NK-92 treated with Interleukin-12 subunit alpha and Interleukin-12 subunit beta, amount 100 ng/mL, for 24 hours (cell line): ENCODE results near the gene NOPCHAP1.
"Not testable (repeated sequence)": the region's sequence is repeated elsewhere in the genome, so short reads cannot be mapped to it uniquely, and the experiment has no call there.

ENCODE experiments used
- DNase-seq: peaks from one replicate; lab custom pipeline; 2025; lab: John Stamatoyannopoulos, UW

Gene NOPCHAP1, protein sequence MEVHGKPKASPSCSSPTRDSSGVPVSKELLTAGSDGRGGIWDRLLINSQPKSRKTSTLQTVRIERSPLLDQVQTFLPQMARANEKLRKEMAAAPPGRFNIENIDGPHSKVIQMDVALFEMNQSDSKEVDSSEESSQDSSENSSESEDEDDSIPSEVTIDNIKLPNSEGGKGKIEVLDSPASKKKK

DNA sequence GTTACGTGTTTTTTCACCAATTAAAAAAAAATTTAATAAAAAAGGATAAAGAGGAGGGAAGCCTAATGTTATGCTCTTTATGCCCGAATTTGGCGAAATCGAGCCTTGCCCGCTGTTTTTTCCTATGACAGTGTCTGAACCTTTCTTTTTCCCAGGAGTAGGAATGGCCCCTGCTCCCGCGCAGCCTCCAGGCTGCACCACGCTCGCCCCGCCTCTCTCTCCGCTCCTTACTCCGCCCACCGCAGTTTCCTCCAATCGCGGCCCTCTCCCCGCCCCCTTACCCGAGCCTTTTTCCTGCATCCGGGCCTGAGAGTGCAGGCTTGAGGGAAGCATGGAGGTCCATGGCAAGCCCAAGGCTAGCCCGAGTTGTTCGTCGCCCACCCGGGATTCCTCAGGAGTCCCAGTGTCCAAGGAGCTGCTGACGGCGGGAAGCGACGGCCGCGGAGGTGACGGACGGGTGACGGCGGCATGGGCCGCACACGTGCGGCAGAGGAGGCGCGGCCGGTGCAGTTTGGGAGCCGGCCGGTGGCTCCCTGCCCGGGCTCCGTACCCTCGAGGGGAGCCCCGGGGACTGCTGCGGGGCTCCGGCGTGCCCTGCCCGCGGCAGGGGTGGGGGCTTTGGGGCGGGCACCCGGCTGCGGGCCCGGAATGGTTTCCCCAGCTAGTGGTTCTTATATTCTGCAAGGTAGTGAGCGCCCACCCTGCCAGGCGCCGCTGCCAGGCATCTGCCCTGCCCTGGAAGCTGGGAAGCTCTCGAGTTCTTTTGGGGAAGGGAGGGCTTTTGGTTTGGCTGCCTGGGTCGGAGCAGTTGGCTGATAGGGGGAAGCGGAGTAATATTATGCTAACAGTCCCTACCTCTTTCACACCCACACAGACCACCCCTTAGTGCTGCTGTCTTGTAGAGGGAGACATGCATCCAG lies at the start of gene NOPCHAP1:
Gene NOPCHAP1 (plus strand): TSS at position 295 of the 920 bp plus-strand sequence. CDS start 37 bp downstream, at position 332.
- peak; percentile 72 for DNase-seq

- DNase-seq, result no peak
Observed at GRCh38 chr12:104938371-104938770, 47.7 kb upstream of the NOPCHAP1 start.

GRCh38 chr12:104939089-104939488 lies 47.0 kb upstream of the NOPCHAP1 start:
- DNase-seq, result no peak

DNA sequence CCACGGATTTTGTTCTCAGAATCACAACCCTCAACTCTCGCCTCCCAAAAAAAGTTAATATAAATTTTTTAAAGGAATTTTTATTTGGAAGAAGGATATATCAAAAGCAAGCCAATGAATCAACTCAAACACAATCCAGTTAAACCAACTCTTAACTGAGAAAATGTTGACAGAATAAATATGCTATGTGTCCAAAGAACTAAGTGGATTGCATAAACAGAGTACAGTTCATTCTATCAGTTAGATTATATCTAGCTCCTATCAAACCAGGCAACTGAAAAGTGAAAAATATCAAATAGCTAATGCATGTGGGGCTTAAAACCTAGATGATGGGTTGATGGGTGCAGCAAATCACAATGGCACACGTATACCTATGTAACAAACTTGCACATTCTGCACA lies 44.7 kb upstream of the NOPCHAP1 start:
- DNase-seq, result no peak

- no peak for DNase-seq
Observed at GRCh38 chr12:104942075-104942474, 44.0 kb upstream of the NOPCHAP1 start.

DNA sequence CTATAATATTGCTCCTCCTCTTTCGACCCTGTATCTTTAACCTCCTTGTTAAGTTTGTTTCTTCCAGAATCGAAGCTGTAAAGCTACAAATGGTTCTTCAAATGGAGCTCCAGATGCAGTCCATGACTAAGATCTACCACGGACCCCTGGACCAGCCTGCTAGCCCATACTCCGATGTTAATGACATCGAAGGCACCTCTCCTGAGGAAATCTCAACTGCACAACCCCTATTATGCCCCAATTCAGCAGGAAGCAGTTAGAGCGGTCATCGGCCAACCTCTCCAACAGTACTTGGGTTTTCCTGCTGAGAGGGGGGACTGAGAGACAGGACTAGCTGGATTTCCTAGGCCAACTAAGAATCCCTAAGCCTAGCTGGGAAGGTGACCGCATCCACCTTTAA lies 42.7 kb upstream of the NOPCHAP1 start:
- DNase-seq, result not testable (repeated sequence)

DNA sequence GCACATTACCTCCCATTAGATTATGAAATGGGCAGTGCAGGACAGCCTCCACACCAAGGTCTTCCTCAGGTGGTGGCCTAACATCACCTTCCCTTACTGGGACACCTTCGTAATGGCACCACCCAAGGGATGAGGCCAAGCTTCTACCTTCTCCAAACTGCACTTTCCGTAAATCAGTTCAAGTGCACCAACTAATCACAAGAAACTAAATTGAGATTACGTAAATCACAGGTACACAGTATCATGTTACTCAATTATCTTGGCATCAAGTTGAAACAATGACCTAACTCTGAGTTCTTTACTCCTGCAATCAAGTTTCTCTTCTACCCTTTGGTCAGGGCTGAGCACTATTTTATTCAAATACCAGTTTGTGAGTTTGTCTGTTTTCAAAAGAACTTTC lies 41.9 kb upstream of the NOPCHAP1 start:
- DNase-seq, result no peak

DNA sequence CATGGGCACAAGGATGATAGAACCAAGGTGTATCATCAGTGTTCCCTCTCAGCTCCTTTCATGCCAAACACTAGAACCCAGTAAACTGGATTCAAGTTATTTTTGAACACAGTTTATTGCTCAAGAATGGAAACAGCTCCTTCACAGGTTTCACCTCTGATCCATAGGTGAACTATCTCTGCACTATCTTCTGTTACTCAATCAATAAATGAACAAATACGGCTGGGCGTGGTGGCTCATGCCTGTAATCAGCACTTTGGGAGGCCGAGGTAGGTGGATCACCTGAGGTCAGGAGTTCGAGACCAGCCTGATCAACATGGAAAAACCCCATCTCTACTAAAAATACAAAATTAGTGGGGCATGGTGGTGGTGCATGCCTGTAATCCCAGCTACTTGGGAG lies 37.4 kb upstream of the NOPCHAP1 start:
- DNase-seq, result not testable (repeated sequence)

DNA sequence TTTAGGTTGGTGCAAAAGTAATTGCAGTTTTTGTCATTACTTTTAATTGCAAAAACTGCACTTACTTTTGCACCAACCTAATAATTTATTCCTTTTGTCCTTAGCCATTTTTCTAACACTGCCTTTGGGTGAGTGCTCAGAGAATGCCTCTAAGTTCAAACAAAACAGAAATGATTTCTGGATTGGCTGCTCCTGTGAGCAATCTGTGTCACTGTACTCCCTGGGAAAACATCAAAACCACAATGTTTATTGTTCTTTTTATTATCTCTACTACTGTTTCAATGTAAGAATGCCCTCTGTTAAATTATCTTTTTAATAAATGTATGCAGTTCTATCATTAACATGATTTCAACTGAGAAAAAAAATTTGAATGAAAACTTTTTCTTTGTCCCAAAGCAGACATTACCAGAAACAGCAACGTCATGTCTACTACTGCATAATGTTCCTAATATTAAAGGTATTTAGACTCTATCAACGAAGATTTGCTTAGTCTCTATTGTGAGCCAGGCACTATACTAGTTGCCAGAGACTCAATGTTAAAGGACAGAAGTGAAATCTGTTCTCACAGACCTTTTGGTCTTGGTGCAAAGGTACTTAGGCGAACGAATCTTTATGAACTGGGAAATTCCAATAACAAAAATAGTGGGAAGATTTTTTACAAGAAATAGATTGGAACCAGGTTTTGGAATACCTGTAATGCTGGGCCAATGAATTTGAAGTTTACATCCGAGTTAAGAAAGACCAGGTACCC lies 34.2 kb upstream of the NOPCHAP1 start:
- no peak for DNase-seq

- DNase-seq, result no peak
Observed at GRCh38 chr12:104952816-104953215, 33.3 kb upstream of the NOPCHAP1 start.

DNA sequence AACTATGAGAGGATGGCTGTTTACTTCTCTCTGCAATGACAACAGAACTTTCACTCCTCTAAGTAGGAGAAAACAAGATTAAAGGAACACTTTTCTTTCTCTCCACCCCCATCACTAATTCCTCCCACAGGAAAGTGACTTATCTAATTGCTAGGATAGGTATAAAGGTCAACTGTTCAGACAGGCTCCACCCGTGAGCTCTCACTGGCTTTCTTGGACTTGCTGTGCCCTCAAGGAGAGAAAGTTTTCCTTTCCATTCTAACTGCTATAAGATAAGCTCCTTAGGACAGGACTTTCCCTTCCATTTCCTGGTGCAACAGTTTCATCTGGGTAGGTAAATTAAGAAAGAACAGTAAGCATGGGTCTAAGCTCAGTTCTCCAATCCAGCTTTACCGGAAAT lies 32.8 kb upstream of the NOPCHAP1 start:
- DNase-seq, result no peak

- no peak for DNase-seq
Observed at GRCh38 chr12:104955703-104956102, 30.4 kb upstream of the NOPCHAP1 start.

DNA sequence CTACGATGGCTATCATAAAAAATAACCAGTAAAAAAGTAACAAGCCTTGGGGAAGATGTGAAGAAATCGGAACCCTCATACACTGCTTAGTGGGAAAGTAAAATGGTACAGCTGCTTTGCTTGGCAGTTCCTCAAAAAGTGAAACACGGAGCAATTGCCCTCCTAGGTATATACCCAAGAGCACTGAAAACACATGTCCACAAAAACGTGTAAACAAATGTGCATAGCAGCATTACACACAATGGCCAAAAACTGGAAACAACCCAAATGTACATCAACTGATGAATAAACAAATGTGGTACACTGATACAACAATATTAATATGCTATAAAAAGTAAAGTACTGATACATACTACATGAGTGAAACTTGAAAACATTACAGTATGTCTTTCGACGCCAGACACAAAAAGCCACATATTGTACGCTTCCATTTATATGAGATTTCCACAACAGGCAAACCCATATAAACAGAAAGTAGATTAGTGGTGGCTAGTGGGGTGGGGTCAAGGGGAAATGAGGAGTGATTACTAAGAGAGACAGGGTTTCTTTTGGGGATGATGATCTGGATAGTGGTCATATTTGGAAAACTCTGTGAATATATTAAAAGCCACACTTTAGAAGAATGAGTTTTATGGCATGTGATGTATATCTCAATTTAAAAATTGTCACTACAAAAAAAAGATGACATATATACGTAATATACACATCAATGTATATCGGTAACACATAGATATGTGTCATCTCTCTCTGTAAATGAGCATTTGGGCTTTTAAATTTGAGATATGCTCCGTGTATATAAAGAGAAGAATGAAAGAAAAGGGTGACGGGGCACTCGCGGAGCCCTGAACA lies 29.0 kb upstream of the NOPCHAP1 start:
- DNase-seq, result no peak

DNA sequence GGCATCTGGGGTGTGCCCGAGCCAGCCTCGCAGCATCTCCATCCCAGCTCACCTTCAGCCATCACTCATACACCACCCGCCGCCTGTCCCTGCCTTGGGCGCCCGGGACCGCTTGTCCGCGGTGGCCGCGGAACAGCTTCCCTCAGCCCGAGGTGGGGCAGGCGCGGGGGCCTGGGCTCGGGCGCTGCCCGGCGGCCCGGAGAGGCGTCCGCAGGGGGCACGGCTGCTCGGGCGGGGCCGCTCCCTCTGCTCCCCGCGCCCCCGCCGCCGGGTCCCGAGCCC lies 28.5 kb upstream of the NOPCHAP1 start:
- DNase-seq, result peak; percentile 35

- peak; percentile 84 for DNase-seq
Observed at GRCh38 chr12:104958001-104958804, 27.9 kb upstream of the NOPCHAP1 start, which contains the start of gene SLC41A2. TSS of gene SLC41A2 (minus strand) at chr12:104958290. CDS start at chr12:104928527, 29,763 bp downstream.

GRCh38 chr12:104958805-104959334 lies 27.2 kb upstream of the NOPCHAP1 start:
- DNase-seq, result no peak

- DNase-seq, result no peak
Observed at GRCh38 chr12:104959335-104959841, 26.7 kb upstream of the NOPCHAP1 start.

DNA sequence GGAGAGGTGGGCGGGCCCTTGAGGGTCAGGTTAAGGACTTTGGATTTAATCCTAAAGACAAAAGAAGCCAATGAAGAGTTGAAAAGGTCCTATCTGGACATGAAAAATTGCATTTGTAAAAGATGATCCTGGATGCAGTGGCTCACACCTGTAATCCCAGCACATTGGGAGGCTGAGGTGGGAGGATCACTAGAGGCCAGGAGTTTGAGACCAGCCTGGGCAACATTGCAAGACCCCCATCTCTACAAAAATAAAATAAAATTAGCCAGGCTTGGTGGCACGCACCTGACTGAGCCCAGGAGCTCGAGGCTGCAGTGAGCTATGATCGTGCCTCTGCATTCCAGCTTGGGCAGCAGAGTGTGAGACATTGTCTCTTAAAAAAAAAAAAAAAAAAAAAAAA lies 25.7 kb upstream of the NOPCHAP1 start:
- no peak for DNase-seq

DNA sequence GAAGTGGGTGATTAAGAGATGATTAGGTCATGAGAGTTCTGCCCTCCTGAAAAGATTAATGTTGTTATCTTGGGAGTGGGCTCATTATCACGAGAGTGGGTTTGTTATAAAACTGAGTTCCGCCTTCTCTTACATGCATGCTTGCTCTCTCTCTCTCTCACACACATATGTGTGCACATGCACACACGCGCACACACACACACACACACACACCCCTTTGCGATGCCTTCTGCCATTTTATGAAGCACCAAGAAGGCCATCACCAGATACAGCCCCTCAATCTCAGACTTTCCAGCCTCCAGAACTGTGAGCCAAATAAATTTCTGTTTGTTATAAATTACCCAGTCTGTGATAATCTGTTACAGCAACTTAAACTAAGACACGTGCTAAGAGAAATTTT lies 22.4 kb upstream of the NOPCHAP1 start:
- DNase-seq, result no peak

DNA sequence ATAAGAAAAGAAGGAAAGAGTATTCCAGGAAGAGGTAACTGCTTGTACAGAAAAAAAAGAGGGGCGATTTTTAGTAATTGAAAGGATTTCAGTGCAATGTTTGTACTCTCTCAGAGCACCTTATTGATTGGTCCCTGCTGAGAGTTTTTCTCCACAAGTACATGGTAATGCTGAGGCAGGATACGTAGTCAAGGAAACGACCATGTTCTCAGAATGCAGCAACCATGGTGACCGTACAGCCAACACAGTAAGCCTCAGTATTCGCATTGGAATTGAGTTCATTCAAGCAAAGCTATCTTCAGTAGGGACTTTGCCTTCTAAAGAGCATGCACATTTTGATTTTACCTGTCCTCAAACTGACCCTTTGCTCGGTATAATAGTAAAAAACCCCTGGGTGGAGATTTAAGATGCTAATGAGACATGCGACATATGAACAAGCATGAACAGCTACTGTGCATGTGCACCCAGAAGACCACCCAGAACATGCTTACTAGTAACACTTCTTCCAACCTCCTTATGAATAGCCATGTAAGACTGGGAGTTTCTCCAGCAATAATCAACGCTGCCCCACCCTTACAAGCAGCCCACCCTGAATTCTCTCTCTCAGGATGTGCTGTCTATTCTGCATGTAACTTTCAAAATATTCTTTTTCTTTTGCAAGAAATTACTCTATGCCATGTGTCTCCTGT lies 21.8 kb upstream of the NOPCHAP1 start:
- no peak for DNase-seq
